ENCODE results near the gene OR5AU1.
"Not testable (repeated sequence)": the region's sequence is repeated elsewhere in the genome, so short reads cannot be mapped to it uniquely, and the experiment has no call there.

Gene OR5AU1

DNA sequence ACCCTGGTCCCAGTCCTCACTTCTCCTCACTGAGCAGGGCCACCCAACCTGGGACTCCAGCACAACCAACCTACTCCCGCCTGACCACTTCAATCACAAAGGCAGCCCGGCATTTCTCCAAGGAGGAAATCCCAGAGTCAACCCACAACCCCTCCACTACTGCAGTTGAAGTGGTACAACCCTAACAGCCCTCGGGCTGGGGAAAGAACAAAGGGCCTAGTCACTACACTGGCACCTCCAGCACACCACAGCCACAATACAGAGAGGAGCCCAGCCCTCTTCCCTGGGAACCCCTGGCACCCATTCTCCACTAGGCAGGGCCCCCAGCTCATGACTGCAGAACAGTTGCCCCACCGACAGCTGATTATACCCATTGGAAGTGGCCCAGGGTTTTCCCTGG lies 13.7 kb upstream of the OR5AU1 start:
- Histone ChIP-seq H3K9me3 (ENCODE audit: control insufficient read depth, insufficient read depth, low read depth, low read length) (no peaks in the 10 kb centered on the region), H3K27ac (ENCODE audit: low read depth, low read length) (no peak overlapping the region), H3K36me3 (ENCODE audit: control insufficient read depth, insufficient read depth, low read length) (no peaks in the 10 kb centered on the region), H3K4me1 (ENCODE audit: control insufficient read depth, insufficient read depth, low read length) (no peaks in the 10 kb centered on the region), H3K9ac (ENCODE audit: low read length) (no peak overlapping the region), H3K27me3 (ENCODE audit: control insufficient read depth, insufficient read depth, low read length) (no peaks in the 10 kb centered on the region), H3K4me3 (ENCODE audit: low read depth, low read length) (no peak overlapping the region)

DNA sequence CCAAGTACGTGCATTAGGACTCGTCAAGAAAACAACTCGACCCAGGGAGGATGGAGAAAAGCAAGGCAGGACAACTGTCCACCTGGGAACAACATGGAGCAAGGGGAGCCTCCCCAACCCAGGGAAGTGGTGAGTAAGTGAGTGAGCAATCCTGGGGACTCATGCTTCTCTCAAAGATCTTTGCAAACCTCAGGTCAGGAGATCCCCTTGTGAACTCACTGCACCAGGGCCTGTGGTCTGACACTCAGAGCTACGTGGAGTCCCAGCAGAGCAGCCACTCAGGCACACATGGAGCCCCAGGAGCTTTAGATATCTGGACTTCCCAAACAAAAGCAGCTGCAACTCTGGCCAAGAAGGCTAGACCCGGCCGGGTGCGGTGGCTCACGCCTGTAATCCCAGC lies 12.2 kb upstream of the OR5AU1 start:
- no peak overlapping the region for H3K9ac ChIP-seq (ENCODE audit: low read length)
- no peaks in the 10 kb centered on the region for H3K9me3 ChIP-seq (ENCODE audit: control insufficient read depth, insufficient read depth, low read depth, low read length)
- no peaks in the 10 kb centered on the region for H3K36me3 ChIP-seq (ENCODE audit: control insufficient read depth, insufficient read depth, low read length)
- H3K27ac ChIP-seq (ENCODE audit: low read depth, low read length): no peak overlapping the region
- H3K4me1 ChIP-seq (ENCODE audit: control insufficient read depth, insufficient read depth, low read length): no peaks in the 10 kb centered on the region
- no peak overlapping the region for H3K4me3 ChIP-seq (ENCODE audit: low read depth, low read length)
- no peaks in the 10 kb centered on the region for H3K27me3 ChIP-seq (ENCODE audit: control insufficient read depth, insufficient read depth, low read length)

GRCh38 chr14:21165670-21166069 lies 9.8 kb upstream of the OR5AU1 start:
- not testable (repeated sequence) for H3K9me3 ChIP-seq (ENCODE audit: control insufficient read depth, insufficient read depth, low read depth, low read length); H3K4me3 ChIP-seq (ENCODE audit: low read depth, low read length); H3K36me3 ChIP-seq (ENCODE audit: control insufficient read depth, insufficient read depth, low read length); H3K9ac ChIP-seq (ENCODE audit: low read length); H3K27me3 ChIP-seq (ENCODE audit: control insufficient read depth, insufficient read depth, low read length); H3K4me1 ChIP-seq (ENCODE audit: control insufficient read depth, insufficient read depth, low read length); H3K27ac ChIP-seq (ENCODE audit: low read depth, low read length)

DNA sequence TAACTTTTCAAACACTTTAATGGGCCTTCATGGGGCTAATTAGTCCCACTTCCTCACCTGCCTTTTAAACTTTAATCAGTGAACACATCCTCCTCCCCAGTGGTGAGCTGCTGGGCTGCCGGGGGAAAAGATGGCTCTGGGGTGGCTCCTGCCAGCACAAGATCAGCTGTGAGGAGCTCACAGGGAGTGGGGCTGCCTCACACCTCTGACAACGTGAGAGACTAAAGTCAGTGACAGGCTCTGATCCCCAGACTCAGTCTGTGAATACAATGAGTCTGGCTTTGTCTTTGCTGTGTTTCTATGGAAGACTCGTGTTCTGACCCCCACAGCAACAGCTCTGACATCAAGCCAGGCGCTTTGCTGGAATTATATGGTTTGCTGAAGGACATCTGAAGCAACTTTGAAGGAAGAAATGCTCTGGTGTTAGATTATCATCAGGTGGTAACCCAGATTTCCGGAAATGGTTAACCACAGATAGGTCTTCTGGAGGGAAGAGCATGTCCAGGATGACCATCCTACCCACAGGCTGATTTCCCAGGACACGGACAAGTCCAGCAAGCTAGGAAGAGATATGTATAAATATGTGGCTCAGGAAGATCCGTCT lies 9.2 kb upstream of the OR5AU1 start:
- not testable (repeated sequence) for H3K36me3 ChIP-seq (ENCODE audit: control insufficient read depth, insufficient read depth, low read length); H3K9ac ChIP-seq (ENCODE audit: low read length); H3K27me3 ChIP-seq (ENCODE audit: control insufficient read depth, insufficient read depth, low read length); H3K9me3 ChIP-seq (ENCODE audit: control insufficient read depth, insufficient read depth, low read depth, low read length); H3K4me1 ChIP-seq (ENCODE audit: control insufficient read depth, insufficient read depth, low read length); H3K27ac ChIP-seq (ENCODE audit: low read depth, low read length); H3K4me3 ChIP-seq (ENCODE audit: low read depth, low read length)

- Histone ChIP-seq H3K27me3 (ENCODE audit: control insufficient read depth, insufficient read depth, low read length) (peaks cover 6% of the 10 kb centered on the region; the same call in 1 of the 2 replicates), H3K4me3 (ENCODE audit: low read depth, low read length) (no peak overlapping the region), H3K36me3 (ENCODE audit: control insufficient read depth, insufficient read depth, low read length) (no peaks in the 10 kb centered on the region), H3K4me1 (ENCODE audit: control insufficient read depth, insufficient read depth, low read length) (no peaks in the 10 kb centered on the region), H3K9me3 (ENCODE audit: control insufficient read depth, insufficient read depth, low read depth, low read length) (no peaks in the 10 kb centered on the region), H3K9ac (ENCODE audit: low read length) (no peak overlapping the region), H3K27ac (ENCODE audit: low read depth, low read length) (no peak overlapping the region)
These were observed 8.0 kb upstream of the OR5AU1 start for GRCh38 chr14:21163871-21164291.

DNA sequence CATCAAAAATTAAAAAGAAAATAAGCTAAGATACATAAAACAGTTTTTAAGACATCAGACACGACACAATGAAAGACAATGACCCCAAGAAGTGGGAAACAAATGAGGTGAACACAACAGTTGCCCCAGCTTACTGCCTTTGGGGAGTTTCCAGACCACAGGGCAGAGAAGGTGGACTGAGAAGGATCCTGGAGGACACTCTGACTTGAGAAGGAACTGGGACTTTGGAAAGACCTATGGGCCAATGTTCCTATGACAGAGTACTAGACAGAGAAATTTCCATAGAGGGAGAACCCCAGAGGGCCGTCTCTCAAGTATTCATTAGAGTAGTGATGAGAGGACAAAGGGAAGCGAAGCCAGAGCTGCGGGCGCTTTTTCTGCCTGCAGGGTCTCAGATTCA lies 6.2 kb upstream of the OR5AU1 start:
- no peaks in the 10 kb centered on the region for H3K9me3 ChIP-seq (ENCODE audit: control insufficient read depth, insufficient read depth, low read depth, low read length)
- H3K27ac ChIP-seq (ENCODE audit: low read depth, low read length): no peak overlapping the region
- H3K9ac ChIP-seq (ENCODE audit: low read length): no peak overlapping the region
- H3K4me3 ChIP-seq (ENCODE audit: low read depth, low read length): no peak overlapping the region
- no peaks in the 10 kb centered on the region for H3K4me1 ChIP-seq (ENCODE audit: control insufficient read depth, insufficient read depth, low read length)
- peaks cover 6% of the 10 kb centered on the region; the same call in 1 of the 2 replicates for H3K27me3 ChIP-seq (ENCODE audit: control insufficient read depth, insufficient read depth, low read length)
- no peaks in the 10 kb centered on the region for H3K36me3 ChIP-seq (ENCODE audit: control insufficient read depth, insufficient read depth, low read length)

DNA sequence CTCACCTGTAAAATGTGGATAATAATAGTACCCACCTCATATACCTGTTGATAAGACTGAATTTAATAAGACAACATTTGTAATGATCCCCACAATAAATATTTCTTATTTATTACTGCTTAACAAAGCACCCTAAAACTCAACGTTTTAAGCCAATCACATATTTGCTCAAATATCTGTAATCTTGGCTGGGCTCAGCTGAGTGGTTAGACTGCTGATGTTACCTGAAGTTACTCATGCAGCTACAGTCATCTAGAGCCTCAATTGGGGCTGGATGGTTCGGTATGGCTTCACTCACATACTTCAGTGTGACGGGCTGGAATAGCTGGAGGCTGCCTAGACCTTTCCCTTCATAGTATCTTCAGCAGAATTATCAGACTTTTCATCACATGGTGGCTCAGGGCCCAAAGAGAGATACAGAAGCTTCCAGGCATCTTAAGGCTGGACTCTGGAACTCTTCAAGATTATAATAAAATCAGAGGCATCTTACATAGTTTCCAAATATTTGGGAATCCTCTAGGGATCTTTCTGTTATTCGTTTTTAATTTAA lies 4.3 kb upstream of the OR5AU1 start:
- Histone ChIP-seq H3K4me3 (ENCODE audit: low read depth, low read length) (no peak overlapping the region), H3K4me1 (ENCODE audit: control insufficient read depth, insufficient read depth, low read length) (no peaks in the 10 kb centered on the region), H3K36me3 (ENCODE audit: control insufficient read depth, insufficient read depth, low read length) (no peaks in the 10 kb centered on the region), H3K27ac (ENCODE audit: low read depth, low read length) (no peak overlapping the region), H3K9me3 (ENCODE audit: control insufficient read depth, insufficient read depth, low read depth, low read length) (no peaks in the 10 kb centered on the region), H3K27me3 (ENCODE audit: control insufficient read depth, insufficient read depth, low read length) (peaks cover 20% of the 10 kb centered on the region; the same call in 1 of the 2 replicates), H3K9ac (ENCODE audit: low read length) (no peak overlapping the region)

DNA sequence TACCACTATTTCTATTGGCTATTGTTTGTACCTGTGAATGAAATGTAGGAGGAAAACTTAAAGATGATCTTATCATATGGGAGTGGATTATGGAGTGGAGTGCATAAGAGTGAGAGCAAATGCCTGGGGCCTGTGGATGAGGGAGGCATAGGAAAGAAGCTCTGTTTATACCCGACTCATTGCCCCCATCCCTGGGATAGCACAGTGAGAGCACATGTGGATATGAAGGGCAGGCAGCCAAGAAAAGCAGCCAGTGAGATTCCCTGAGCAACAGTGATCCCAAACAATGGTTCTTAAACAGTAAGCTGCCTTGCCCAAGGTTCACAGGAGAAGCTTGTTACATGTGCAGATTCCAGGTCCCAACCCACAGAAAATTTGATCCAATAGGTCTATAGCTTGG lies 2.3 kb upstream of the OR5AU1 start:
- not testable (repeated sequence) for H3K9me3 ChIP-seq (ENCODE audit: control insufficient read depth, insufficient read depth, low read depth, low read length); H3K9ac ChIP-seq (ENCODE audit: low read length); H3K36me3 ChIP-seq (ENCODE audit: control insufficient read depth, insufficient read depth, low read length); H3K27ac ChIP-seq (ENCODE audit: low read depth, low read length); H3K4me1 ChIP-seq (ENCODE audit: control insufficient read depth, insufficient read depth, low read length); H3K4me3 ChIP-seq (ENCODE audit: low read depth, low read length)
- H3K27me3 ChIP-seq (ENCODE audit: control insufficient read depth, insufficient read depth, low read length): peaks cover 24% of the 10 kb centered on the region; the same call in 1 of the 2 replicates

- Histone ChIP-seq H3K4me3 (ENCODE audit: low read depth, low read length) (no peak overlapping the region), H3K9ac (ENCODE audit: low read length) (no peak overlapping the region), H3K27ac (ENCODE audit: low read depth, low read length) (no peak overlapping the region), H3K9me3 (ENCODE audit: control insufficient read depth, insufficient read depth, low read depth, low read length) (peaks cover 5% of the 10 kb centered on the region), H3K36me3 (ENCODE audit: control insufficient read depth, insufficient read depth, low read length) (no peaks in the 10 kb centered on the region), H3K27me3 (ENCODE audit: control insufficient read depth, insufficient read depth, low read length) (peaks cover under 1% of the 10 kb centered on the region; the same call in 1 of the 2 replicates), H3K4me1 (ENCODE audit: control insufficient read depth, insufficient read depth, low read length) (no peaks in the 10 kb centered on the region)
These were observed 6.1 kb downstream of the OR5AU1 start for GRCh38 chr14:21149641-21150367.

DNA sequence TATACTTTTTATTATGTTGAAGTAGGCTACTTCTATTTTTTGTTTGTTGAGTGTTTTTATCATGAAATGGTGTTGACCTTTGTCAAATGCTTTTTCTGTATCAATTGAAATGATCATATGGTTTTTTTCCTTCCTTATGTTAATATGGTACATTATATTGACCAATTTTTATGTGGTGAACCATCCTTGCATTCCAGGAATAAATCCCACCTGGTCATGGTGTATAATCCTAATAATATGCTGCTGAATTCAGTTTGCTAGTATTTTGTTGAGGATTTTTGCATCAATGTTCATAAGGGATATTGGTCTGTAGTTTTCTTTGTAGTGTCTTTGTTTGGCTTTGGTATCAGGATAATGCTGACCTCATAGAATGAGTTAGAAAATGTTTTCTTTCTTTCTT lies 10.4 kb downstream of the OR5AU1 start:
- no peak overlapping the region for H3K4me3 ChIP-seq (ENCODE audit: low read depth, low read length)
- no peak overlapping the region for H3K9ac ChIP-seq (ENCODE audit: low read length)
- no peaks in the 10 kb centered on the region for H3K27me3 ChIP-seq (ENCODE audit: control insufficient read depth, insufficient read depth, low read length)
- no peaks in the 10 kb centered on the region for H3K36me3 ChIP-seq (ENCODE audit: control insufficient read depth, insufficient read depth, low read length)
- no peak overlapping the region for H3K27ac ChIP-seq (ENCODE audit: low read depth, low read length)
- H3K4me1 ChIP-seq (ENCODE audit: control insufficient read depth, insufficient read depth, low read length): no peaks in the 10 kb centered on the region
- peaks cover 5% of the 10 kb centered on the region for H3K9me3 ChIP-seq (ENCODE audit: control insufficient read depth, insufficient read depth, low read depth, low read length)

GRCh38 chr14:21142357-21142756 lies 13.5 kb downstream of the OR5AU1 start:
- Histone ChIP-seq H3K4me1 (ENCODE audit: control insufficient read depth, insufficient read depth, low read length) (no peaks in the 10 kb centered on the region), H3K4me3 (ENCODE audit: low read depth, low read length) (no peak overlapping the region), H3K27ac (ENCODE audit: low read depth, low read length) (no peak overlapping the region), H3K36me3 (ENCODE audit: control insufficient read depth, insufficient read depth, low read length) (no peaks in the 10 kb centered on the region), H3K9me3 (ENCODE audit: control insufficient read depth, insufficient read depth, low read depth, low read length) (peaks cover 5% of the 10 kb centered on the region), H3K9ac (ENCODE audit: low read length) (no peak overlapping the region), H3K27me3 (ENCODE audit: control insufficient read depth, insufficient read depth, low read length) (no peaks in the 10 kb centered on the region)

All from HUES6 (cell line).